Prostate gland (tissue), 2 donors: ENCODE measurements around the gene MYMK.

ENCODE experiments used
- CTCF ChIP-seq, 4 experiments: fragments of 200-600 bp in 2 of 4; fragments of 450-650 bp in 2 of 4; sonication (generic) in 2 of 4; IDR thresholded peaks; 1 replicate in 3 of 4; 2 replicates in 1 of 4; pipeline ENCODE4 v1.5.1; 2016 to 2019; ENCODE audit warnings: antibody characterized with exemption in 4 of 4, mild to moderate bottlenecking in 2 of 4, moderate library complexity in 2 of 4
- POLR2A ChIP-seq: fragments of 450-650 bp; IDR thresholded peaks from one replicate; pipeline ENCODE4 v1.6.1; 2016; ENCODE audit warnings: antibody characterized with exemption, mild to moderate bottlenecking
- POLR2AphosphoS5 ChIP-seq: sonication (generic); formaldehyde crosslinking; IDR thresholded peaks from one replicate; pipeline ENCODE4 v1.6.1; 2017; ENCODE audit warnings: antibody characterized with exemption

GRCh38 chr9:133540698-133541025 is 15.9 kb upstream of the MYMK start:
- TF ChIP-seq CTCF (IDR thresholded peaks at IDR 0.05), result no peak
- no peak for TF ChIP-seq POLR2A
- no peak for TF ChIP-seq POLR2AphosphoS5
